NCI-H748 treated with DMSO at 0.1 percent for 48 hours (cell line): ENCODE measurements around the gene TPT1.
"Not testable (repeated sequence)": the region's sequence is repeated elsewhere in the genome, so short reads cannot be mapped to it uniquely, and the experiment has no call there.

Experiments
- DNase-seq: peaks from one replicate; lab custom pipeline; 2025; lab: John Stamatoyannopoulos, UW

Gene TPT1

GRCh38 chr13:45301263-45301662, 39.7 kb downstream of the TPT1 start:
- no peak for DNase-seq

- no peak for DNase-seq
Measured at GRCh38 chr13:45300190-45300985, 40.6 kb downstream of the TPT1 start.

GRCh38 chr13:45299194-45299593, 41.8 kb downstream of the TPT1 start:
- no peak for DNase-seq

GRCh38 chr13:45298550-45298949, 42.4 kb downstream of the TPT1 start:
- not testable (repeated sequence) for DNase-seq

- DNase-seq = no peak
Measured at GRCh38 chr13:45298206-45298505, 42.8 kb downstream of the TPT1 start.

- no peak for DNase-seq
Measured at GRCh38 chr13:45297456-45298205, 43.4 kb downstream of the TPT1 start.

GRCh38 chr13:45296259-45296658, 44.7 kb downstream of the TPT1 start:
- no peak for DNase-seq

DNA sequence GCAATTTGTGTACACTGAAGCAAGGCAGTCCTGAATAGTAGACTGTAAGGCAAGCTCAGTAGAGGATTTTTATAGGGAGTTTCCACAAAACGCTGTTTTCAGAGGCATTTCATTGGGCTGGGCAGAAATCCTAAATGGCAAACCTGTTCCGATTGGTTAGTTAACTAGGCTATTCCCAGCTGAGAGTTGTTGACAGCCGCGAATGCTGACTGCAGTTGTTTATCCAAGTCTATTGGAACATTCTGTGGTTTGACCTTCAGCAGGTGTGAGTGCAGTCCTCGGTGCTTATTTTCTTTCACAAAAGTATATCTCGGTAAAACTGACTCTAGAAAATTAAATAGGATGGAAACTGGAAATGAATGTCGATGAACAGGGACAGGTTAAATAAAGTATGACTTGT, 45.4 kb downstream of the TPT1 start:
- DNase-seq = no peak

- no peak for DNase-seq
Measured at GRCh38 chr13:45292176-45292575, 48.8 kb downstream of the TPT1 start.

DNA sequence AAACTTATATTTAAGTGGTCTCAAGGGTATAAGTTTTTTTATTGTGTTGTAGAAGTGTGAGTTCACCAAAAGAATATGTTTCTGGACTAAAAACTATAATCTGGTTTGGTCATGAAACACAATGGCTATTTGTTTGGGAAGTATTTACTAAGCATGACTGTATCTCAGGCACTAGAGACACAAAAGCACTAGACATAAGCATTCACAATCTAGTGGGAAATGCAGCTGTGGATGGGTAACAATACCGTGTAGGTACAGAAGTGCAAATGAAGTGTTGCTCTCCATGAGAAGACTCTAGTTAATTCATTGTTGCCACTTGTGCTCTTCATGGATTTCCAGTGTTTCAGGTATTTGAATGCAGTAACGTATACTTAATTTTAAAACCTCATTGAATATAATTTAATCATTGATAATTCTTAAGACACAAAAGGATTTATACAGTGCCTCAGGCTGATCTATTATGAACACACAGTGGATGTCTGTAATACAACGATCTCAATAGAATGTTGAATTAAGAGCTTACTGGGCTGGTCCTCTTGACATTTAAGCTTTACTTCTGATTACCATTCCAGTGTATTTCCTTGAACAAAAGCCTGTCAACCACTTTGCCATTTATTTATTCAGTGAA, 50.9 kb downstream of the TPT1 start:
- no peak for DNase-seq
